Erythroblast (primary cell): ENCODE results near the gene PARD6G.
"Not testable (repeated sequence)": the region's sequence is repeated elsewhere in the genome, so short reads cannot be mapped to it uniquely, and the experiment has no call there.

Source experiments
- DNase-seq, 2 experiments: peaks; one replicate each; lab custom pipeline; 2025; lab: John Stamatoyannopoulos, UW
- GATA1 ChIP-seq: IDR thresholded peaks from 2 replicates; pipeline ENCODE4 v1.6.1; 2011; ENCODE audit warnings: low read depth, mild to moderate bottlenecking, control low read depth, low read length, moderate library complexity
- POLR2A ChIP-seq: IDR thresholded peaks from 2 replicates; pipeline ENCODE4 v1.6.1; 2011; ENCODE audit warnings: mild to moderate bottlenecking, low read length

The PARD6G gene

DNA sequence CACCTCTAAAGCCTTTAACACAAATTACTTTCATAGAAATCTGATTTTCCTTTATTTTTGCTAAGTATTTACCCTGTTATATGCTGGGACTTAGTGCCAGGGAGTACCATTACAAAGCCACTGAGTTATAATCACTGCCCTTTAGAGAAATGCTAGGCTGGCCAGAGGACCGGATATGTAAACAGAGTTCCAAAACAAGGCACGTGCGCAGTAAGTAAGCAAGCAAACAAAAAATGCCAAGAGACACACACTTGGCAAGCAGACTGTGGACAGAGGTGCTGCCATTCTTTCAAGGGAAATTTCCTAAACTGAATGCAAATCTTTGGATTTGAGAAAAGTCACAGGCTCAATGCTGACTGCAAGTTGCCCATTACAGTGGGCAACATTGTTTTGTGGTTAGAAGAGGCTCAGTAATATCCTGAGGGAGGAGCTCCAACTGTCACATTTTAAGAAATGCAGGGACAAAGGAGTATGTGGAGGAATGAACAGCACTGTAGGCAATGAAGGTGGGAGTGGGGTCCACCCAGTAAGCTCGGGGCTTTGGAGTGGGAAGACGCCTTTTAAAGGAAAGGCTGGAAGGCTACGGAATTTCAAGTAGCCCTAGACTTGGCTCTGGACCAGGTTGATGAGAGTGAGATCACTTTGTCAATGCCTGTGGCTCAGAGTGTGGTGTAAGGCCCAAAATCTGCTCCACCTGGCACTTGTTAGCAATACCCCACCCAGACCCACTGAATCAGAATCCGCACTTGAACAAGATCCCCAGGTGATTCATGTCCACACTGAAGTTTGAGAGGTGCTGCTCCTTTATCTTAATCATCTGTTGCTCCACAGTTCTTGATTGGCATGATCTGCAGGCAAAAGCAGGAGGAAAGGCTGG lies 2.1 kb upstream of the PARD6G start:
- no peak for DNase-seq

DNA sequence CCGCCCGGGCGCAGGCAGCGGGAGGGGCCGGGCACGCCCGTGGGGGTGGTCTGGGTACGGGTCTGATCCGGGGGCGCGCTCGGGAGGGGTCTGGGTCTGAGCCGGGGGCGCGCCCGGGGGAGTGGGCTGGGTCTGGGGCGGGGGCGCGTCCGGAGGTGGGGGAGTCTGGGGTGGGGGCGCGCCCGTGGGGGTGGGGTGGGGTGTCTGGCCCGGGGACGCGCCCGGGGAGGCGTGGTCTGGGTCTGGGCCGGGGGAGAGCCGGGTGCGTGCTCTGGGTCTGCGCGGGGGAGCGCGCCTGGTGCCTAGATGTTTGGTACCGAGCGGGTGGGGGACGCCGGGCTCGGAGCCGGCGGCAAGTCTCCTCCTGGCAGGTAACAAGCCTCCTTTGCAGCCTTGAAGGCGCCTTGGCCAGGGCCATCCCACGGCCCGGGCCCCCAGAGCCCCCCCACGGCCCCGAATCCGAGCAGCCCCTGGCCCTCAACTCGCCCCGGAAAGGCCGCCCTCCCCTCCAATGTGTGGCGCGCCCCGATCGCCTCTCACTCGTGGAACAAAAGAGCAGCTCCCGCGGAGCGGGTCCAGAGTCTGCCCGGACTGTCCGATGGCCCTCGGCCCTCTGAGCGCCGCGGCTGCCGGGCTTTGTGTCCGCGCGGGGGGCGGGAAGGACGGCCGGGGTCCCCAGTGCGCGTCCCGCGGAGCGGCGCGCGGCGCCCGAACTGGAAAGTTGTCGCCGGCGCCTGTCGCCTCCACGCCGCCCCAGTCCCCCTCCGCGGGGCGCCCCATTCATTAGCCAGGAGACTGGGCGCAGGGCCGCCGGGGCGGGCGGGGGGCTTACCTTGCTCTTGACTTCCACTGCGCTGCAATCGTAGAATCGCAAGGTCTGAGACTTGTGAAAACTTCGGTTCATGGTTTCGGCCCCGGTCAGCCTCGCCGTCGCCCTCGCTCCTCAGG lies 595 bp downstream of the PARD6G start:
- TF ChIP-seq POLR2A = no peak
- TF ChIP-seq GATA1 = no peak
- DNase-seq = peak in 1 of 2 experiments; percentile 29

More for the DNA sequence above, 2.1 kb upstream of the PARD6G start:
- TF ChIP-seq GATA1 (no peak), POLR2A (no peak)

DNA sequence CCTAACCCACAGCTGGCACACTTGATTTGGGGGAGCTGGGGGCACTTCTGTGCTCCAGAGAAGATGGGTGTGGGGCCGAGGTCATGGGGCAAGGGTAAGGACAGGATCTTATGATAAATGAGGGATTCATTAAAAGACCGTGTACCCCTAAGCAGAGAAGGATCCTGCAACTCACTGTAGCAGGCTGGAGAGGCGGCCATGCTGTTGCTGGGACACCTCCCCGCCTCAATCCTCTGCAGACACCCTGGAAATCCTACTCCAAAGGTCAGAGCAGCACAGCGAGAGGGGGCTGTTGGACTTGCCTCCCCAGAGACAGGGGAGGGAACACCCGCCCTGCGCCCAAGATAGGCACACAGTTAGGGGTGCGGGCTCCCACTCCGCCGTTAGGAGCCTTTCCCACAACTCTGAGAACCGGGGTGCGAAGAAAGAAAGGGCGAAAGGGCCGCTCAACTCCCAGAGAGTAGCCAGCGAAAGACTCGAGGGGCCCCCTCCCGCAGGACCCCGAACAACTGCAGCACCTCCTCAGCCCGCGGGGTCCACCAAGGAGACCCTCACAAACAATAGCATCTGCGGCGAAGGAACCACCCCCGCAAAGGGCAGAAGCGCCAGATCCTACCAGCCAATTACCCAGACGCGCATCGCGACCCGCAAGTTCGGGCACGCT lies 1.4 kb downstream of the PARD6G start:
- DNase-seq = no peak
- TF ChIP-seq GATA1 (no peak), POLR2A (no peak)

DNA sequence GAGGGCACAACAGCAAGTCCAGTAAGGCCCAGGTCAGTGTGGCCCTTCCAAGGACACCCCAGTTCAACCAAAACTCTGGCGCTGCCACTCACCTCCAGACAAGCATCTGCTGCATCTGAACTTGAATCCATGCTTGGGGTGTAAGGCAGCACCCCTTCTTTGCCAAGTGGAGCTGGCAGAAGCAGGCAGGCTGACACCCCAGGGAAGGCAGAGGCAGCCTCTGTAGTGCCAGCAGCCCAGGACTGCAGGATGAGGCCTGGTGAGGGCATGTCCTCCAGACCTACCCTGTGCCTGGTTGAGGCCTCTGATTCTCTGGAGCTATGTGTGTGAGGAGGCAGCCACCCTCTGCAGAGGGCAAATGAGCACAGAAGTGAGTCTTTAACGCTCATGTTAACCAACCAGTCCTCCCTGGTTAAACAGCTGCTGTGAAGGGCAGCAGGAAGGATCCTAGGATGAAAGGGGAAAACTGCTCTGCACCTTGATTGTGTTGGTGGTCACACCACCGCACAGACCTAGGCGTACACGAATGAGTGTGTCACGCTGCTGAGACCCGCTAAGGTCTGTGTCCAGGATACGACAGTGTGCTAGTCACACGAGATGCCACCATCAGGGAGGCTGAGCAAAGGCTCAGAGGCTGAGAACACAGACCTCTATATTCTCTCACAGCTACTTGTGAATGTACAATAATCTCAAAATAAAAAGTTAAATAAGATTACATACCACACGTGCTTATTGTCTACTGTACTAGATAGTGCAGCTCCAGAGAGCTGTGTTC lies 2.2 kb downstream of the PARD6G start:
- TF ChIP-seq GATA1 (no peak), POLR2A (no peak)
- DNase-seq = no peak

DNA sequence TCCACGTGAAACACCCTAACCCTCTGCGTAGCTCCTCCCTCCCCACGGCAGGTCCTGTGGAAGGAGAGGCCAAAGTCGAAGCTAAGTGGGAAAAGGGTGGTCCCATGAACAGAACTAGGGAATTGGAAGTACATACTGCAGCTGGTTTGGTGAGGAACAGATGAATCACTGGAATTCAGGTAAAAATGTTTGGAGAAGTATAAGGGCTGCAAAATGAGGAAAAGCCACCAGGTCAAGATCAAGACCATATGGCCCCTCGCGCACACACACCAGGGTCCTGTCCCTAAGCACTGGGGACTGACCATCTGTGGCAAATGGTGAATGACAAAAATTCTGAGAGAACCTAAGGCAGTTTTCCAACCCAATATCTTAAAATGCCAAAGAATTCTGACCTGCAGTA lies 3.1 kb downstream of the PARD6G start:
- no peak for TF ChIP-seq GATA1
- no peak for DNase-seq

DNA sequence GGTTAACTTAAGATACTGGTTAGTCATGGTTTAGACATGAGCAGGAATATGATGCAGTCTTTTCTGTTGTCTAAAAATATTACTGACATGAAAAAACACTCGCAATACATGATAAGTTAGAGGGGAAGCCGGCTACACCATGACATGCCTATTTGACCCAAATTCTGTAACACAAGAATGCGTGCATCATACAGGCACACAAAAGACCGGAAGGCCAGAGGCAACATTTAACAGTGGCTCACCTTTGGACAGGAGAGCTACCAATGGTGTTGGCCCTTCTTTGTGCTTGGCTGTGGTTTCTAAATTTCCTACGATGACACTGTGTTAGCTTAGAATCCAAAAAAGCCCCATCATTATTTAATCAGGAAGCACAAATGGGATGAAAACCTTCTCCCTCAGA lies 4.1 kb downstream of the PARD6G start:
- TF ChIP-seq GATA1 (no peak), POLR2A (no peak)
- DNase-seq = no peak

DNA sequence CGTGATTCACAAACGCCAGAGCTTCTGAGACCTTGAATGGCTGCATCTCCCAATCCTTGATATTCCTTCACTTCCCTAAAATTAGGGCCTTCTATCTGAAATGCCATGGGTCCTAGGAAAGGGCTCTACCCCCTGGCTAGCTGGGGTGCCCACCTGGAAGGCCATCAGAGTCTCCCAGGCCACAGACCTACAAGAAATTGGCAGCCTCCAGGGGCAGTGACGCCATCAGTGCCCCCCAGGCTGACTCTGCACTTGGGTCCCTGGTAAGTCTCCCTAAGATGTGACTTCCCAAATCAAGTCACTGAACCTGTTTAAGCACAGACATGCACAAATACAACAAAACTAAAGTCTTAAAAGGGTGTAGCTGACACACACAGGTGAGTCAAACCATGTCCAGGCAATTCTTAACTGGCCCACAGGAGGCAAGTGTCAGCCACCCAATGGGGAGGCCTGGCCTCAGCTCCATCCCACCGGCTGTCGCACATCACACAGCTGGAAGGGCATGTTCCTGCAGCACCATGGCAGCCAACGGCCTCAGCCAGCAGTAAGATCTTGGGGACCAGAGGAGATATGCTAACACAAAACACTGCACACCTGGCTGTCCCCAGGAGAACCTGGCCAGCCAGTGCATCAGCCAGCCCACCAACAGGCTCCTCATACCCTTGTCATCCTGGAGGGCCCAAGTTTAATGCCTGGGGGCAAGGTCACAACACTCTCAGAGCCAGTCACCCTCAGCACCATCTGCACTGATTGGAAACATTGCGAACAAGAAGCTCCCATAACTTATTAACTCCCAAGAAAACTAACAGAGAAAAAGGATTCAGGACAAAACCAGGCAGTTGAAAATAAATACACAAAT lies 5.2 kb downstream of the PARD6G start:
- no peak for DNase-seq
- TF ChIP-seq GATA1 (no peak), POLR2A (no peak)

DNA sequence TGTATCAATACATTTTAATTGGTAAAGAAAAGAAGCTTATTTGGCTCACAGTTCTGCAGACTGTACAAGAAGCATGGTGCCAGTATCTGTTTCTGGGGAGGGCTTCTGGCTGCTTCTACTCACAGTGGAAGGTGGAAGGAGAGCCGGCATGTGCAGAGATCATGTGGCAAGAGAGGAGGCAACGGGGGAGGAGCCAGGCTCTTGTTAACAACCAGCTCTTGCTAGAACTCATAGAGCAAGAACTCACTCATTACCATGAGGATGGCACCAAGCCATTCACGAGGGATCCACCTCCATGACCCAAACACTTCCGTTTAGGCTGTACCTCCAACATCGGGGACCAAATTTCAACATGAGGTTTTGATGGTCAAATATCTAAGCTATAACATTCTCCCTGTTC lies 7.5 kb downstream of the PARD6G start:
- DNase-seq = no peak

DNA sequence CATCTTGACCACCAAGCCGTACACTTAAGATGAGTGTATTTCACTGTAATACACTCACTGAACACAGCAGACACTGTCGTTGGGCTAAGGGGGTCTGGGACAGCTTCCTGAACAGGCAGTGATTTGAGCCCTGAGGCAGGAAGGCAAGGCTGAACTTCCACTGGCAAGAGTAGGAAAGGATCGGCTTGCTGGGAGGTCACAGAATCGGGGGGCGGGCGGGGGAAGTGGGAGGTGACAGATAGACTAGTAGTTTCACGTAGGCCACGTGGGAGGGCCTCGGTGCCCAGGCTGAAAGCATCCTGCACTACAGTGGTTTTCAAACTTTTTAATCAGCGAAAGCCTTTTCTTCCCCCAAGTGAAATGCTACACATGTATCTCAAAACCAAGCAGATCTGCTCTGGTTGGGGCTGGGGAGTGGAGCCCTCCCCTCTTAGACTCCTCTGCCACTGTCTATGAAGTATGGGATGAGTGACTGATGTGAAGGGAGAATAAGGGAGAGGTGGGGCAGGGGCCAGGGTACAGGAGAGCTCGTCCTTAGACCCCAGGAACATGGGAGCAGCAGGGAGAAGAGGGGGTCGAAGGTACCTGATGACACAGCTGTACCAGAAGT lies 8.6 kb downstream of the PARD6G start:
- no peak for TF ChIP-seq GATA1
- no peak for TF ChIP-seq POLR2A
- DNase-seq = no peak

More for the DNA sequence above, 7.5 kb downstream of the PARD6G start:
- TF ChIP-seq POLR2A = no peak
- no peak for TF ChIP-seq GATA1

DNA sequence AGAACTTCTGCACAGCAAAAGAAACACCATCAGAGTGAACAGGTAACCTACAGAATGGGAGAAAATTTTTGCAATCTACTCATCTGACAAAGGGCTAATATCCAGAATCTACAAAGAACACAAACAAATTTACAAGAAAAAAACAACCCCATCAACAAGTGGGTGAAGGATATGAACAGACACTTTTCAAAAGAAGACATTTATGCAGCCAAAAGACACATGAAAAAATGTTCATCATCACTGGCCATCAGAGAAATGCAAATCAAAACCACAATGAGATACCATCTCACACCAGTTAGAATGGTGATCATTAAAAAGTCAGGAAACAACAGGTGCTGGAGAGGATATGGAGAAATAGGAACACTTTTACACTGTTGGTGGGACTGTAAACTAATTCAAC lies 9.8 kb downstream of the PARD6G start:
- DNase-seq = not testable (repeated sequence)

DNA sequence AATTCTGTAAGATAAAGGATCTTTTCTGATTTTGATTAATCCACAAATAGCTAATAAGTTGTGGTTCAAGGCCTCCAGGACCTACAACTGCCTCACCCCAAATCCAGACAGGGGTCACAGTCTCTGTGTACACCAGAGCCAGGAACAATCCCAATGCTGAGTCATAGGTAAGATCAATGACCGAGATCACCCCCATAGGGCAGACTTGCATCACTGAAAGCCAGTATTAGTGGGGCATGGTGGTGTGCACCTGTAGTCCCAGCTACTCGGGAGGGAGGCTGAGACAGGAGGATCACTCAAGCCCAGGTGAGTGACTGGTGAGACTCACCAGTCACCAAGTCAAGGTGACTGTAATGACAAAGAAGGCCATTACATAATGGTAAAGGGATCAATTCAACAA lies 12.9 kb downstream of the PARD6G start:
- TF ChIP-seq POLR2A = no peak
- TF ChIP-seq GATA1 = no peak

DNA sequence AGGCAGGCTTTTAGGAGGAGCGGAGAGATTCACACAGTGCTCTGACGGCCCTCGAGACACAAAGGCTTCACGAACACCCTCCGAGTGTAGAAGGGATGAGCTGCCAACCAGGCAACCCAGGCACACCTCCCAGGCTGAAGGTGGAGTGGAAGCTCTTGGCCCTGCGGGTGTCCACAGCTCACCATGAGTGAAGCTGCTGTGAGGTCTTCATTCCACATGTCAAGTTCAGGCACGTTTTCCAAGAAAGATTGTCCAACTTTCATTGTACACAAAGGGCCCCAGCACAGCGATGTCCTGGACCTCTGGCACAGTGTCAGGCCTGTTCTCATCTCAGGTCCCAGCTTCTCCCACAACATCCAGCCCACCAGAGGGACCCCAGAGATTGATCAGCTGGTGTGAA lies 13.4 kb downstream of the PARD6G start:
- DNase-seq = no peak
- TF ChIP-seq POLR2A (no peak), GATA1 (no peak)

More for the DNA sequence above, 12.9 kb downstream of the PARD6G start:
- no peak for DNase-seq
